Parathyroid adenoma (tissue), 2 donors: ENCODE data around the gene C2CD4C.

ENCODE experiments used
- H2AFZ ChIP-seq: fragments of 300-600 bp; sonication (generic); one replicate; pipeline ENCODE4 v1.7.0; 2017; ENCODE audit warnings: antibody characterized with exemption, mild to moderate bottlenecking
- H3K27ac ChIP-seq: fragments of 300-600 bp; sonication (generic); one replicate; pipeline ENCODE4 v1.7.0; 2017
- H3K27me3 ChIP-seq: fragments of 300-600 bp; sonication (generic); one replicate; pipeline ENCODE4 v1.7.0; 2017; ENCODE audit warnings: low read length; ENCODE audit not compliant: control insufficient read depth, insufficient read depth
- H3K36me3 ChIP-seq: fragments of 300-600 bp; sonication (generic); one replicate; pipeline ENCODE4 v1.7.0; 2017; ENCODE audit warnings: low read length; ENCODE audit not compliant: control insufficient read depth, insufficient read depth
- H3K4me1 ChIP-seq: fragments of 300-600 bp; sonication (generic); one replicate; pipeline ENCODE4 v1.7.0; 2017; ENCODE audit warnings: control low read depth
- H3K4me2 ChIP-seq: fragments of 300-600 bp; sonication (generic); one replicate; pipeline ENCODE4 v1.7.0; 2017; ENCODE audit warnings: low read length
- H3K4me3 ChIP-seq: fragments of 300-600 bp; sonication (generic); one replicate; pipeline ENCODE4 v1.7.0; 2017; ENCODE audit warnings: low read depth, low read length
- H3K79me2 ChIP-seq: fragments of 300-600 bp; sonication (generic); one replicate; pipeline ENCODE4 v1.7.0; 2017; ENCODE audit warnings: control low read depth
- H3K9ac ChIP-seq: fragments of 300-600 bp; sonication (generic); one replicate; pipeline ENCODE4 v1.7.0; 2017; ENCODE audit warnings: mild to moderate bottlenecking
- H3K9me3 ChIP-seq: fragments of 300-600 bp; sonication (generic); one replicate; pipeline ENCODE4 v1.7.0; 2017; ENCODE audit warnings: low read length; ENCODE audit not compliant: control insufficient read depth
- CTCF ChIP-seq: fragments of 300-600 bp; sonication (generic); IDR thresholded peaks from one replicate; pipeline ENCODE4 v1.7.0; 2017; ENCODE audit warnings: antibody characterized with exemption, mild to moderate bottlenecking
- donor health status: primary hyperparathyroidism.

Gene C2CD4C

GRCh38 chr19:379796-380195 is 29.2 kb downstream of the C2CD4C start:
- H3K36me3 ChIP-seq: no peaks in the 10 kb centered on the region
- no peak overlapping the region for H2AFZ ChIP-seq
- no peaks in the 10 kb centered on the region for H3K9me3 ChIP-seq
- no peaks in the 10 kb centered on the region for H3K27me3 ChIP-seq
- no peak overlapping the region for H3K27ac ChIP-seq
- no peak overlapping the region for H3K4me2 ChIP-seq
- no peaks in the 10 kb centered on the region for H3K4me1 ChIP-seq
- H3K9ac ChIP-seq: no peak overlapping the region
- H3K79me2 ChIP-seq: no peaks in the 10 kb centered on the region
- TF ChIP-seq CTCF: no peak
- H3K4me3 ChIP-seq: no peak overlapping the region

GRCh38 chr19:378706-379105 is 30.2 kb downstream of the C2CD4C start:
- Histone ChIP-seq H3K79me2 (no peaks in the 10 kb centered on the region), H2AFZ (no peak overlapping the region), H3K36me3 (no peaks in the 10 kb centered on the region), H3K4me1 (no peaks in the 10 kb centered on the region), H3K4me2 (no peak overlapping the region), H3K9ac (no peak overlapping the region), H3K4me3 (no peak overlapping the region), H3K27ac (no peak overlapping the region), H3K27me3 (no peaks in the 10 kb centered on the region), H3K9me3 (no peaks in the 10 kb centered on the region)
- no peak for TF ChIP-seq CTCF

- TF ChIP-seq CTCF: no peak
- Histone ChIP-seq H3K4me3 (no peak overlapping the region), H3K9ac (no peak overlapping the region), H3K36me3 (no peaks in the 10 kb centered on the region), H2AFZ (no peak overlapping the region), H3K79me2 (no peaks in the 10 kb centered on the region), H3K9me3 (no peaks in the 10 kb centered on the region), H3K4me1 (no peaks in the 10 kb centered on the region), H3K4me2 (no peak overlapping the region), H3K27me3 (no peaks in the 10 kb centered on the region), H3K27ac (no peak overlapping the region)
Observed at GRCh38 chr19:377801-378581, 31.0 kb downstream of the C2CD4C start.

- H3K9ac ChIP-seq: no peak overlapping the region
- no peaks in the 10 kb centered on the region for H3K27me3 ChIP-seq
- H3K79me2 ChIP-seq: no peaks in the 10 kb centered on the region
Observed at GRCh38 chr19:376111-376470, 32.9 kb downstream of the C2CD4C start.

More at GRCh38 chr19:376111-376470, 32.9 kb downstream of the C2CD4C start:
- no peak overlapping the region for H2AFZ ChIP-seq
- no peak overlapping the region for H3K4me3 ChIP-seq
- no peak overlapping the region for H3K4me2 ChIP-seq
- no peaks in the 10 kb centered on the region for H3K4me1 ChIP-seq
- H3K36me3 ChIP-seq: no peaks in the 10 kb centered on the region
- no peak overlapping the region for H3K27ac ChIP-seq
- H3K9me3 ChIP-seq: no peaks in the 10 kb centered on the region
- TF ChIP-seq CTCF: no peak
